ENCODE data around the gene FCGR3B.
"Not testable (repeated sequence)": the region's sequence is repeated elsewhere in the genome, so short reads cannot be mapped to it uniquely, and the experiment has no call there.

DNA sequence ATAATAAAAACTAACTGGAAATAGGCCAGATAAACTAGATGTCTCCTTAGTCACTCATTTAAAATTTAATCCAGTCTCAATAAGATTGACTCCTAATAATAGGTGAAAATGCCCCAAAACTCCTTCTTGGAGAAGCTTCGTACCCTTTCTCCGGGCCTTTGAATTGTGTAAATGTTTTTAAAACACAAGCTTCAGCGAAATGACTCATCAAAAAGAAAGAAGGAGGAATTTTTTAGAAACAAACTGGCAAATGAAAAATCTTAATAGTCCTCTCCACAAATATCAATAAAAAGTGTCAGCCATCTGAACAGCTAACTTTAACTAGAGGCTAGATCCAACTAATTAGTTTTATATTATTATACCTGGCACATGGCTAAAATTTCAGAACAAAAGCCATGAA, 33.9 kb downstream of the FCGR3B start:
- TF ChIP-seq, protein P1, sequence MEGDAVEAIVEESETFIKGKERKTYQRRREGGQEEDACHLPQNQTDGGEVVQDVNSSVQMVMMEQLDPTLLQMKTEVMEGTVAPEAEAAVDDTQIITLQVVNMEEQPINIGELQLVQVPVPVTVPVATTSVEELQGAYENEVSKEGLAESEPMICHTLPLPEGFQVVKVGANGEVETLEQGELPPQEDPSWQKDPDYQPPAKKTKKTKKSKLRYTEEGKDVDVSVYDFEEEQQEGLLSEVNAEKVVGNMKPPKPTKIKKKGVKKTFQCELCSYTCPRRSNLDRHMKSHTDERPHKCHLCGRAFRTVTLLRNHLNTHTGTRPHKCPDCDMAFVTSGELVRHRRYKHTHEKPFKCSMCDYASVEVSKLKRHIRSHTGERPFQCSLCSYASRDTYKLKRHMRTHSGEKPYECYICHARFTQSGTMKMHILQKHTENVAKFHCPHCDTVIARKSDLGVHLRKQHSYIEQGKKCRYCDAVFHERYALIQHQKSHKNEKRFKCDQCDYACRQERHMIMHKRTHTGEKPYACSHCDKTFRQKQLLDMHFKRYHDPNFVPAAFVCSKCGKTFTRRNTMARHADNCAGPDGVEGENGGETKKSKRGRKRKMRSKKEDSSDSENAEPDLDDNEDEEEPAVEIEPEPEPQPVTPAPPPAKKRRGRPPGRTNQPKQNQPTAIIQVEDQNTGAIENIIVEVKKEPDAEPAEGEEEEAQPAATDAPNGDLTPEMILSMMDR (tag by site-specific recombination; IDR thresholded peaks at IDR 0.05), result not testable (repeated sequence)
- TF ChIP-seq ZNF571 (tag by site-specific recombination; IDR thresholded peaks at IDR 0.05); ZNF223 (tag by site-specific recombination; IDR thresholded peaks at IDR 0.05); ZNF768 (tag by site-specific recombination; IDR thresholded peaks at IDR 0.05); ZNF274 (IDR thresholded peaks at IDR 0.05; ENCODE audit: low read length); ZNF274 (tag by site-specific recombination; IDR thresholded peaks at IDR 0.05; ENCODE audit: borderline replicate concordance); ZBTB1 (tag by site-specific recombination; IDR thresholded peaks at IDR 0.05); ZNF792 (tag by site-specific recombination; IDR thresholded peaks at IDR 0.05): not testable (repeated sequence)
- TF ChIP-seq, protein P2, sequence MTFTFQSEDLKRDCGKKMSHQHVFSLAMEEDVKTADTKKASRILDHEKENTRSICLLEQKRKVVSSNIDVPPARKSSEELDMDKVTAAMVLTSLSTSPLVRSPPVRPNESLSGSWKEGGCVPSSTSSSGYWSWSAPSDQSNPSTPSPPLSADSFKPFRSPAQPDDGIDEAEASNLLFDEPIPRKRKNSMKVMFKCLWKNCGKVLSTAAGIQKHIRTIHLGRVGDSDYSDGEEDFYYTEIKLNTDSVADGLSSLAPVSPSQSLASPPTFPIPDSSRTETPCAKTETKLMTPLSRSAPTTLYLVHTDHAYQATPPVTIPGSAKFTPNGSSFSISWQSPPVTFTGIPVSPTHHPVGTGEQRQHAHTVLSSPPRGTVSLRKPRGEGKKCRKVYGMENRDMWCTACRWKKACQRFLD (tag by site-specific recombination; IDR thresholded peaks at IDR 0.05), result not testable (repeated sequence)
